ENCODE results near the gene TGFA. TPM values are rescaled to one million over a fixed set of nuclear protein-coding genes. Genes with fewer than 3 reads are reported as not detected.

The TGFA gene
- total RNA-seq, 1 donor from 2014 or later, result 9.1 TPM

GRCh38 chr2:70473101-70473722, 80.4 kb downstream of the TGFA start:
- no peaks in the 10 kb centered on the region for H3K9me3 ChIP-seq

GRCh38 chr2:70472221-70472890, 81.3 kb downstream of the TGFA start:
- no peaks in the 10 kb centered on the region for H3K36me3 ChIP-seq
- no peaks in the 10 kb centered on the region for H3K9me3 ChIP-seq
- DNase-seq (no peak), ATAC-seq (peak; percentile 50)
- no peaks in the 10 kb centered on the region for H3K27me3 ChIP-seq
- TF ChIP-seq, protein P1, sequence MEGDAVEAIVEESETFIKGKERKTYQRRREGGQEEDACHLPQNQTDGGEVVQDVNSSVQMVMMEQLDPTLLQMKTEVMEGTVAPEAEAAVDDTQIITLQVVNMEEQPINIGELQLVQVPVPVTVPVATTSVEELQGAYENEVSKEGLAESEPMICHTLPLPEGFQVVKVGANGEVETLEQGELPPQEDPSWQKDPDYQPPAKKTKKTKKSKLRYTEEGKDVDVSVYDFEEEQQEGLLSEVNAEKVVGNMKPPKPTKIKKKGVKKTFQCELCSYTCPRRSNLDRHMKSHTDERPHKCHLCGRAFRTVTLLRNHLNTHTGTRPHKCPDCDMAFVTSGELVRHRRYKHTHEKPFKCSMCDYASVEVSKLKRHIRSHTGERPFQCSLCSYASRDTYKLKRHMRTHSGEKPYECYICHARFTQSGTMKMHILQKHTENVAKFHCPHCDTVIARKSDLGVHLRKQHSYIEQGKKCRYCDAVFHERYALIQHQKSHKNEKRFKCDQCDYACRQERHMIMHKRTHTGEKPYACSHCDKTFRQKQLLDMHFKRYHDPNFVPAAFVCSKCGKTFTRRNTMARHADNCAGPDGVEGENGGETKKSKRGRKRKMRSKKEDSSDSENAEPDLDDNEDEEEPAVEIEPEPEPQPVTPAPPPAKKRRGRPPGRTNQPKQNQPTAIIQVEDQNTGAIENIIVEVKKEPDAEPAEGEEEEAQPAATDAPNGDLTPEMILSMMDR (IDR thresholded peaks at IDR 0.05), result no peak
- intact Hi-C loops (cut with DNase I), result no loop called here
- no peak overlapping the region for H3K4me3 ChIP-seq
- peaks cover 5% of the 10 kb centered on the region for H3K4me1 ChIP-seq
- H3K27ac ChIP-seq, result no peak overlapping the region

More at GRCh38 chr2:70473101-70473722, 80.4 kb downstream of the TGFA start:
- Histone ChIP-seq H3K36me3 (no peaks in the 10 kb centered on the region), H3K4me1 (peaks cover 5% of the 10 kb centered on the region), H3K27me3 (no peaks in the 10 kb centered on the region), H3K4me3 (no peak overlapping the region), H3K27ac (no peak overlapping the region)
- TF ChIP-seq, protein P1 (IDR thresholded peaks at IDR 0.05), result no peak
- ATAC-seq (no peak), DNase-seq (no peak)
- intact Hi-C loops (cut with DNase I), result no loop called here

GRCh38 chr2:70471129-70471528, 82.5 kb downstream of the TGFA start:
- no peaks in the 10 kb centered on the region for H3K27me3 ChIP-seq
- DNase-seq, result no peak
- peak; percentile 18 for ATAC-seq
- H3K4me1 ChIP-seq, result peaks cover 5% of the 10 kb centered on the region
- H3K4me3 ChIP-seq, result no peak overlapping the region
- no peaks in the 10 kb centered on the region for H3K9me3 ChIP-seq
- TF ChIP-seq, protein P1 (IDR thresholded peaks at IDR 0.05), result no peak
- no peak overlapping the region for H3K27ac ChIP-seq
- intact Hi-C loops (cut with DNase I), result no loop called here
- H3K36me3 ChIP-seq, result no peaks in the 10 kb centered on the region

GRCh38 chr2:70469961-70470360, 83.7 kb downstream of the TGFA start:
- intact Hi-C loops (cut with DNase I), result no loop called here
- no peak overlapping the region for H3K4me3 ChIP-seq
- no peaks in the 10 kb centered on the region for H3K9me3 ChIP-seq
- H3K36me3 ChIP-seq, result no peaks in the 10 kb centered on the region
- H3K27me3 ChIP-seq, result no peaks in the 10 kb centered on the region
- no peak overlapping the region for H3K27ac ChIP-seq
- ATAC-seq (no peak), DNase-seq (no peak)
- TF ChIP-seq, protein P1 (IDR thresholded peaks at IDR 0.05), result no peak
- peaks cover 5% of the 10 kb centered on the region for H3K4me1 ChIP-seq

GRCh38 chr2:70469435-70469834, 84.2 kb downstream of the TGFA start:
- no peak overlapping the region for H3K4me3 ChIP-seq
- ATAC-seq (no peak), DNase-seq (no peak)
- intact Hi-C loops (cut with DNase I), result no loop called here
- H3K36me3 ChIP-seq, result no peaks in the 10 kb centered on the region
- no peaks in the 10 kb centered on the region for H3K27me3 ChIP-seq
- H3K4me1 ChIP-seq, result peaks cover 5% of the 10 kb centered on the region
- H3K9me3 ChIP-seq, result no peaks in the 10 kb centered on the region
- H3K27ac ChIP-seq, result no peak overlapping the region
- TF ChIP-seq, protein P1 (IDR thresholded peaks at IDR 0.05), result no peak
